ENCODE measurements around the gene SPA17.

The SPA17 gene

DNA sequence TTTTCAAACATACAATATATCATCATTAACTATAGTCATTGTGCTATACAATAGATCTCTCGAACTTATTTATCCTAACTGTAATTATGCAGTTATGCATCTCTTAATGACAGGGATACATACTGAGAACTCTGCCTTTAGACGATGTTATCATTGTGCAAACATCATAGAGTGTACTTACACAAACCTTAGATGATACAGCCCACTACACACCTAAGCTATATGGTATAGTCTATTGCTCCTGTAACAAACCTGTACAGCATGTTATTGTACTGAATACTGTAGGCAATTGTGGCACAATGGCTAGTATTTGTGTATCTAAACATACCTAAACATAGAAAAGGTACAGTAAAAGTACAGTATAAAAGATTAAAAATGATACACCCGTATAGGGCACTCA lies 38.7 kb downstream of the SPA17 start:
- no peaks in the 10 kb centered on the region for H3K36me3 ChIP-seq
- no peak overlapping the region for H3K4me3 ChIP-seq (ENCODE audit: low read depth in 1 of 2, low read length in 1 of 2)
- H3K27me3 ChIP-seq, result peaks cover 24% of the 10 kb centered on the region
- H3K27ac ChIP-seq, result no peak overlapping the region
- no peaks in the 10 kb centered on the region for H3K9me3 ChIP-seq
- H3K4me1 ChIP-seq (ENCODE audit: control insufficient read depth in 1 of 2, insufficient read depth in 1 of 2, low read depth in 1 of 2, low read length in 1 of 2), result no peaks in the 10 kb centered on the region
- TF ChIP-seq CTCF (IDR thresholded peaks at IDR 0.05), result no peak

GRCh38 chr11:124716591-124716990 lies 42.9 kb downstream of the SPA17 start:
- peaks cover 66% of the 10 kb centered on the region for H3K27me3 ChIP-seq

DNA sequence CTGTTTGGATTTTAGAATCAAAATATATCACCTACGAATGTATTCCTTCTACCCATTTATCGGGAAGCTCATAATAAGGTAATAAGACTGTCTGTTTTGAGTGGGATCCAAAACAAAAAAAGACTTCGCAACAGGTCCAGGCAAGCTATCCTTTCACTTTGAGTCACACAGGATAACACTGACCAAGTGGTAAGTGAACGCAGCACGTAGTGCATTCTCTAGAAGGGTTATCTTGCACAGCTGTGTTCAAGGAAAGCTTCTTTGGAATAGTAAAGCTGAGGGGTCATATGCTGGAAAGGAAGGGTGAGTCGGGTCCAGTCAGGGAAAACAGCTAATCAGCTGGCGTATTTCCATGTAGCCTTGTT lies 43.7 kb downstream of the SPA17 start:
- no peaks in the 10 kb centered on the region for H3K9me3 ChIP-seq
- no peak overlapping the region for H3K4me3 ChIP-seq (ENCODE audit: low read depth in 1 of 2, low read length in 1 of 2)
- no peak overlapping the region for H3K27ac ChIP-seq
- no peak for TF ChIP-seq CTCF (IDR thresholded peaks at IDR 0.05)
- peaks cover 72% of the 10 kb centered on the region for H3K27me3 ChIP-seq
- H3K36me3 ChIP-seq, result no peaks in the 10 kb centered on the region
- no peaks in the 10 kb centered on the region for H3K4me1 ChIP-seq (ENCODE audit: control insufficient read depth in 1 of 2, insufficient read depth in 1 of 2, low read depth in 1 of 2, low read length in 1 of 2)

More at GRCh38 chr11:124716591-124716990, 42.9 kb downstream of the SPA17 start:
- Histone ChIP-seq H3K36me3 (no peaks in the 10 kb centered on the region), H3K9me3 (no peaks in the 10 kb centered on the region), H3K4me3 (ENCODE audit: low read depth in 1 of 2, low read length in 1 of 2) (no peak overlapping the region), H3K4me1 (ENCODE audit: control insufficient read depth in 1 of 2, insufficient read depth in 1 of 2, low read depth in 1 of 2, low read length in 1 of 2) (no peaks in the 10 kb centered on the region), H3K27ac (no peak overlapping the region)
- TF ChIP-seq CTCF (IDR thresholded peaks at IDR 0.05), result no peak

DNA sequence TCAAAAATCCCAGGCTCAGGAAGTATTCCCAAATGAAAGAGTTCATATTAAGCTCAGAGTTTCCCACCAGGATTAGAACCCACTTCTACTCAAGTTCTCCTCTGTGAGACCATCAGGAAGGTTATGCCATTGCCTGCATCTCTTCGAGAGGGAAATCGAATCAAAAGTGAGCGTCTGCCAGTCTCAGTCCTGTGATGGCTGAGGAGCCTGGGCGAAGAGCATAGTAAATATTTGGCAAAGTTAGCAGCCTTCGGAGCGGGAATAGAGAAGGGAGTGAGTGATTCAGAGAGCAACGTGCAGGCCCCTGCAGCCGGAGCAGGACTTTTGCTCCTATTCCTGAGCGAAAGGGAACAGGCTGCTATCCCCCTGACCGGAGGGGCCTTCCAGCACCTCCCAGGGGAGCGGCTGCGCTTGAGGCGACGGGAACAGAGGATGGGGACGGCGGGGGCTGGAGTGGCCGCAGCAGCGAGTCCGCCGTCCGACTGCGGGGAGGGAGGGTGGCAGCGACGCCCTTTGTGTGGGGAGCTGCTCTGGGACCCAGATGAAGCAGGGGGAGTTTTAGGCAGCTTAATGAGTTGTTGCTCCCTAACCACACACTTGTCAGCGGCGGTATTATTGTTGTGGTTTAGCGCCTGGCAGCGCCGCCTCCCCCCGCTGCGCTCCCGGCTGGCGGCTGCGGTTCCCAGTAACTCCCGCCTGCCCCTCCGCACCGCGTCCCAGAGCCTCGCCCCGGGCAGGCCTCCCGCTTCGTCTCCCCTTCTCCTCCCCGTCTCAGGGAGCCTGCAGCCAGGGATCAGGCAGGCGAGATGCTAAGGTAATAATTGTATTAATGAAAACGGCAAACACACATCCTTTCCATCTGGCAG lies 44.3 kb downstream of the SPA17 start:
- TF ChIP-seq CTCF (IDR thresholded peaks at IDR 0.05), result no peak
- Histone ChIP-seq H3K27me3 (peaks cover 79% of the 10 kb centered on the region), H3K4me3 (ENCODE audit: low read depth in 1 of 2, low read length in 1 of 2) (no peak overlapping the region)

DNA sequence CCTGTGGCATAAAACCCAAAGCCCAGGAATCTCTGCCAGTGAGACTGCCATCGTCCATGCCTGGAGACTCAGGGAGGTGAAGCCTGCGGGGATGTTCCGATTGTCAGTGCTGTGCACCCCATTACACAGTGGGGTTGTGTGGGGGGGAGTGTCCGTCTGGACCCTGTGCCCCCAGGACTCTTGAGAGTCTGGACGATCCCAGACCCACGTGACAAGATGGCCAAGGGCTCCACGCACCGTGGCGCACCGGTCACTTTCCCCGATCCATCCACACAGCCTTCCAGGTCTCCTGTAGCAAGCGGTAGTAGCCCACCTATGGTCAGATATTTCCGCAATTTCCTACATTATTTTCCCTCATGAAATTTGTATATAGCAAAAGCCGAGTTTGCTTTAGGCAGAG lies 45.1 kb downstream of the SPA17 start:
- Histone ChIP-seq H3K9me3 (no peaks in the 10 kb centered on the region), H3K27ac (no peak overlapping the region), H3K27me3 (peaks cover 86% of the 10 kb centered on the region), H3K4me3 (ENCODE audit: low read depth in 1 of 2, low read length in 1 of 2) (no peak overlapping the region), H3K4me1 (ENCODE audit: control insufficient read depth in 1 of 2, insufficient read depth in 1 of 2, low read depth in 1 of 2, low read length in 1 of 2) (no peaks in the 10 kb centered on the region), H3K36me3 (no peaks in the 10 kb centered on the region)
- no peak for TF ChIP-seq CTCF (IDR thresholded peaks at IDR 0.05)

More for the DNA sequence above, 44.3 kb downstream of the SPA17 start:
- Histone ChIP-seq H3K9me3 (no peaks in the 10 kb centered on the region), H3K27ac (no peak overlapping the region), H3K36me3 (no peaks in the 10 kb centered on the region), H3K4me1 (ENCODE audit: control insufficient read depth in 1 of 2, insufficient read depth in 1 of 2, low read depth in 1 of 2, low read length in 1 of 2) (no peaks in the 10 kb centered on the region)
